Liver (tissue), 3 donors: ENCODE results near the gene TOM1L2.

Experiments used
- JUND ChIP-seq, 2 donors: IDR thresholded peaks; 2 replicates each; pipeline ENCODE4 v1.6.1; 2016; ENCODE audit warnings: antibody characterized with exemption in 2 of 2
- TAF1 ChIP-seq: conservative IDR thresholded peaks from 2 replicates; pipeline ENCODE4 v1.6.1; 2016; ENCODE audit warnings: antibody characterized with exemption, mild to moderate bottlenecking
- YY1 ChIP-seq: IDR thresholded peaks from 2 replicates; pipeline ENCODE4 v1.6.1; 2016; ENCODE audit warnings: antibody characterized with exemption, mild to moderate bottlenecking
- TF ChIP-seq, protein P1 (sequence below): fragments of 150-350 bp; IDR thresholded peaks from 2 replicates; pipeline ENCODE4 v1.5.1; 2017; ENCODE audit warnings: improper control_type of control experiment, low read depth, low read length; ENCODE audit not compliant: missing input control
- TF ChIP-seq, protein P2 (sequence below): IDR thresholded peaks from 2 replicates; pipeline ENCODE4 v1.6.1; 2016; ENCODE audit warnings: antibody characterized with exemption, mild to moderate bottlenecking
- donor health status: healthy.
- donor health status: healthy.

GRCh38 chr17:17913695-17914332 lies 58.4 kb downstream of the TOM1L2 start:
- TF ChIP-seq, protein P1, sequence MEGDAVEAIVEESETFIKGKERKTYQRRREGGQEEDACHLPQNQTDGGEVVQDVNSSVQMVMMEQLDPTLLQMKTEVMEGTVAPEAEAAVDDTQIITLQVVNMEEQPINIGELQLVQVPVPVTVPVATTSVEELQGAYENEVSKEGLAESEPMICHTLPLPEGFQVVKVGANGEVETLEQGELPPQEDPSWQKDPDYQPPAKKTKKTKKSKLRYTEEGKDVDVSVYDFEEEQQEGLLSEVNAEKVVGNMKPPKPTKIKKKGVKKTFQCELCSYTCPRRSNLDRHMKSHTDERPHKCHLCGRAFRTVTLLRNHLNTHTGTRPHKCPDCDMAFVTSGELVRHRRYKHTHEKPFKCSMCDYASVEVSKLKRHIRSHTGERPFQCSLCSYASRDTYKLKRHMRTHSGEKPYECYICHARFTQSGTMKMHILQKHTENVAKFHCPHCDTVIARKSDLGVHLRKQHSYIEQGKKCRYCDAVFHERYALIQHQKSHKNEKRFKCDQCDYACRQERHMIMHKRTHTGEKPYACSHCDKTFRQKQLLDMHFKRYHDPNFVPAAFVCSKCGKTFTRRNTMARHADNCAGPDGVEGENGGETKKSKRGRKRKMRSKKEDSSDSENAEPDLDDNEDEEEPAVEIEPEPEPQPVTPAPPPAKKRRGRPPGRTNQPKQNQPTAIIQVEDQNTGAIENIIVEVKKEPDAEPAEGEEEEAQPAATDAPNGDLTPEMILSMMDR, result no peak
- TF ChIP-seq TAF1, result no peak
- TF ChIP-seq YY1, result no peak
- TF ChIP-seq, protein P2, sequence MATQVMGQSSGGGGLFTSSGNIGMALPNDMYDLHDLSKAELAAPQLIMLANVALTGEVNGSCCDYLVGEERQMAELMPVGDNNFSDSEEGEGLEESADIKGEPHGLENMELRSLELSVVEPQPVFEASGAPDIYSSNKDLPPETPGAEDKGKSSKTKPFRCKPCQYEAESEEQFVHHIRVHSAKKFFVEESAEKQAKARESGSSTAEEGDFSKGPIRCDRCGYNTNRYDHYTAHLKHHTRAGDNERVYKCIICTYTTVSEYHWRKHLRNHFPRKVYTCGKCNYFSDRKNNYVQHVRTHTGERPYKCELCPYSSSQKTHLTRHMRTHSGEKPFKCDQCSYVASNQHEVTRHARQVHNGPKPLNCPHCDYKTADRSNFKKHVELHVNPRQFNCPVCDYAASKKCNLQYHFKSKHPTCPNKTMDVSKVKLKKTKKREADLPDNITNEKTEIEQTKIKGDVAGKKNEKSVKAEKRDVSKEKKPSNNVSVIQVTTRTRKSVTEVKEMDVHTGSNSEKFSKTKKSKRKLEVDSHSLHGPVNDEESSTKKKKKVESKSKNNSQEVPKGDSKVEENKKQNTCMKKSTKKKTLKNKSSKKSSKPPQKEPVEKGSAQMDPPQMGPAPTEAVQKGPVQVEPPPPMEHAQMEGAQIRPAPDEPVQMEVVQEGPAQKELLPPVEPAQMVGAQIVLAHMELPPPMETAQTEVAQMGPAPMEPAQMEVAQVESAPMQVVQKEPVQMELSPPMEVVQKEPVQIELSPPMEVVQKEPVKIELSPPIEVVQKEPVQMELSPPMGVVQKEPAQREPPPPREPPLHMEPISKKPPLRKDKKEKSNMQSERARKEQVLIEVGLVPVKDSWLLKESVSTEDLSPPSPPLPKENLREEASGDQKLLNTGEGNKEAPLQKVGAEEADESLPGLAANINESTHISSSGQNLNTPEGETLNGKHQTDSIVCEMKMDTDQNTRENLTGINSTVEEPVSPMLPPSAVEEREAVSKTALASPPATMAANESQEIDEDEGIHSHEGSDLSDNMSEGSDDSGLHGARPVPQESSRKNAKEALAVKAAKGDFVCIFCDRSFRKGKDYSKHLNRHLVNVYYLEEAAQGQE, result no peak
- TF ChIP-seq JUND (IDR thresholded peaks at IDR 0.05), result peak in 1 of 2 donors; percentile 60
